Testis (tissue), 2 donors: ENCODE results near the gene ATP5F1D.

Experiments
- CTCF ChIP-seq, 3 experiments: fragments of 450-650 bp in 2 of 3; fragments of 200-600 bp in 1 of 3; sonication (generic) in 1 of 3; IDR thresholded peaks; one replicate each; pipeline ENCODE4 v1.5.1; 2016 to 2019; ENCODE audit warnings: antibody characterized with exemption in 3 of 3, mild to moderate bottlenecking in 2 of 3, moderate library complexity in 1 of 3
- POLR2A ChIP-seq: fragments of 450-650 bp; IDR thresholded peaks from one replicate; pipeline ENCODE4 v1.6.1; 2017; ENCODE audit warnings: antibody characterized with exemption, mild to moderate bottlenecking, moderate library complexity

DNA sequence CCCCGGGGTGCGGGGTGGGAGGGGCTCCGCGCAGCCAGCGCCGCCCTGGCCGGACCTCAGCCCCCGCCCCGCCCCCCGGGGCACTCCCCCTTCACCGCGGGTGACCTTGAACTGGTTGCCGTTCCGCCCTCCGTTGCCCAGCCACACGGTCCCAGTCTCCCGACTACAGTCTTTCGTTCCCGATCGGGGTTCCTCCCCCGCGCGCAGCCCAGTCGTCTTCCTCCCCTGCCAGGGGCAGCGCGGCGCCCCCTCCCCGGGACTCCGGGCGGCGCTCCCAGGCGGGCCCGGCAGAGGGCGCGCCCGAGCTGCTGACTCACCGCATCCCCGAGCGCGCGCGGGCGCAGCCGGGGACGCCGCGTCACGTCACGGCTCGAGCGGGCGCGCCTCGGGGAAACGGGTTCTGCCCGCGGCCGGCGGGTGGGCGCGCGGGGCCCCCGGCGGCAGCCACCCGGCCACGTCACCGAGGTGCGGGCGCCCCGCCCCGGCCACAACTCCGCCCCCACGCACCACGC, 7.3 kb downstream of the ATP5F1D start:
- TF ChIP-seq CTCF (IDR thresholded peaks at IDR 0.05) (peak; percentile 82 to 97 (median 93)), POLR2A (no peak)
